ENCODE measurements around the gene ALG8.

The ALG8 gene

GRCh38 chr11:78069465-78069864, 70.0 kb downstream of the ALG8 start:
- TF ChIP-seq CTCF (IDR thresholded peaks at IDR 0.05), result no peak

GRCh38 chr11:78067704-78068103, 71.7 kb downstream of the ALG8 start:
- TF ChIP-seq CTCF (IDR thresholded peaks at IDR 0.05), result no peak

- no peak for TF ChIP-seq CTCF (IDR thresholded peaks at IDR 0.05)
Measured at GRCh38 chr11:78066471-78066870, 73.0 kb downstream of the ALG8 start.

- TF ChIP-seq CTCF (IDR thresholded peaks at IDR 0.05), result no peak
Measured at GRCh38 chr11:78065203-78065602, 74.2 kb downstream of the ALG8 start.

- no peak for TF ChIP-seq CTCF (IDR thresholded peaks at IDR 0.05)
Measured at GRCh38 chr11:78063440-78064181, 75.8 kb downstream of the ALG8 start, which contains the start of gene THRSP. Gene THRSP (plus strand): TSS chr11:78063861. CDS start chr11:78063882, 21 bp downstream.

GRCh38 chr11:78062671-78063070, 76.8 kb downstream of the ALG8 start:
- no peak for TF ChIP-seq CTCF (IDR thresholded peaks at IDR 0.05)

- TF ChIP-seq CTCF (IDR thresholded peaks at IDR 0.05), result no peak
Measured at GRCh38 chr11:78061921-78062311, 77.5 kb downstream of the ALG8 start.
